Measurements from ENCODE around the gene OR2G2. TPM values are rescaled to one million over a fixed set of nuclear protein-coding genes. Genes with fewer than 3 reads are reported as not detected.

OR2G2 gene
- polyA plus RNA-seq, 3 donors = not detected

DNA sequence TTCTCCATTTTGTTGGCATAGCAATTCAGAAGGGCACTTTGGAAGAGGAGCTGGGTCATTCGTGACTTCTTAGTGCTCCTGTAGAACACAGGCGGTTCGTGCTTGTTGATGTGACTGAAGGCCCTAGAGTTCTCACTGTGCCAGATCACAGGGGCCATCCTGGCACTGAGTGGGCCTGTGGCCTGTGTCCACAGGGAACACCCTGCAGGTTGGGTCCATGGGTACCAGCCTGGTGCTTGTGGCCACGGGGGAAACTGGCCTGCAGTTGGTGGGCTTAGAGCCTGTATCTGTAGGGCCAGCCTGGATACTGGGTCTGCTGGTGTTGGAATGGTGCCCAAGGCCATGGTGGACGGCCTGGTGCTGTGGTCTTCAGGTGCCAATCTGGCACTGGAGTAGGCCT is 26.5 kb downstream of the OR2G2 start:
- no peaks in the 10 kb centered on the region for H3K4me1 Mint-ChIP-seq
- Histone ChIP-seq H3K4me3 (replicated peaks in 1 of 3; ENCODE audit: low read depth in 2 of 3, low read length in 3 of 3) (no peak overlapping the region), H2AFZ (ENCODE audit: insufficient read depth, low read depth, low read length, poor library complexity, severe bottlenecking) (no peak overlapping the region), H3K4me1 (ENCODE audit: control insufficient read depth in 1 of 2, insufficient read depth in 2 of 2, low read length in 2 of 2) (no peaks in the 10 kb centered on the region), H4K20me1 (ENCODE audit: insufficient read depth, low read length) (no peaks in the 10 kb centered on the region), H3K9ac (ENCODE audit: insufficient read depth, low read length, poor library complexity, severe bottlenecking) (no peak overlapping the region), H3K9me3 (replicated peaks in 1 of 2; ENCODE audit: control insufficient read depth in 1 of 2, insufficient read depth in 1 of 2, low read length in 2 of 2) (no peaks in the 10 kb centered on the region), H3K79me2 (ENCODE audit: insufficient read depth, low read length) (no peaks in the 10 kb centered on the region), H3K36me3 (replicated peaks in 1 of 2; ENCODE audit: control insufficient read depth in 1 of 2, insufficient read depth in 2 of 2, low read length in 2 of 2) (no peaks in the 10 kb centered on the region), H3K4me2 (replicated peaks; ENCODE audit: extremely low read depth, low read length, poor library complexity, severe bottlenecking) (no peak overlapping the region), H3K27ac (ENCODE audit: low read depth in 1 of 2, low read length in 2 of 2) (no peak overlapping the region), H3K27me3 (ENCODE audit: control insufficient read depth in 2 of 2, insufficient read depth in 2 of 2, low read length in 2 of 2) (no peaks in the 10 kb centered on the region)
- DNase-seq = no peak
- TF ChIP-seq, protein P1, sequence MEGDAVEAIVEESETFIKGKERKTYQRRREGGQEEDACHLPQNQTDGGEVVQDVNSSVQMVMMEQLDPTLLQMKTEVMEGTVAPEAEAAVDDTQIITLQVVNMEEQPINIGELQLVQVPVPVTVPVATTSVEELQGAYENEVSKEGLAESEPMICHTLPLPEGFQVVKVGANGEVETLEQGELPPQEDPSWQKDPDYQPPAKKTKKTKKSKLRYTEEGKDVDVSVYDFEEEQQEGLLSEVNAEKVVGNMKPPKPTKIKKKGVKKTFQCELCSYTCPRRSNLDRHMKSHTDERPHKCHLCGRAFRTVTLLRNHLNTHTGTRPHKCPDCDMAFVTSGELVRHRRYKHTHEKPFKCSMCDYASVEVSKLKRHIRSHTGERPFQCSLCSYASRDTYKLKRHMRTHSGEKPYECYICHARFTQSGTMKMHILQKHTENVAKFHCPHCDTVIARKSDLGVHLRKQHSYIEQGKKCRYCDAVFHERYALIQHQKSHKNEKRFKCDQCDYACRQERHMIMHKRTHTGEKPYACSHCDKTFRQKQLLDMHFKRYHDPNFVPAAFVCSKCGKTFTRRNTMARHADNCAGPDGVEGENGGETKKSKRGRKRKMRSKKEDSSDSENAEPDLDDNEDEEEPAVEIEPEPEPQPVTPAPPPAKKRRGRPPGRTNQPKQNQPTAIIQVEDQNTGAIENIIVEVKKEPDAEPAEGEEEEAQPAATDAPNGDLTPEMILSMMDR (IDR thresholded peaks at IDR 0.05) = no peak
- H3K9me3 Mint-ChIP-seq = peaks cover 0 to 4% (median under 1%) of the 10 kb centered on the region in 7 donors
- no peak overlapping the region for H3K4me3 Mint-ChIP-seq
- no peak overlapping the region for H3K27ac Mint-ChIP-seq
- intact Hi-C loops (cut with micrococcal nuclease) = no loop called here
- H3K36me3 Mint-ChIP-seq = no peaks in the 10 kb centered on the region
- H3K27me3 Mint-ChIP-seq (ENCODE audit: low read depth in 3 of 3) = peaks cover 0 to 3% (median 0%) of the 10 kb centered on the region in 3 donors
- 93% methylated on average over 5 of the region's 5 CpGs for WGBS (ENCODE audit: insufficient coverage)

DNA sequence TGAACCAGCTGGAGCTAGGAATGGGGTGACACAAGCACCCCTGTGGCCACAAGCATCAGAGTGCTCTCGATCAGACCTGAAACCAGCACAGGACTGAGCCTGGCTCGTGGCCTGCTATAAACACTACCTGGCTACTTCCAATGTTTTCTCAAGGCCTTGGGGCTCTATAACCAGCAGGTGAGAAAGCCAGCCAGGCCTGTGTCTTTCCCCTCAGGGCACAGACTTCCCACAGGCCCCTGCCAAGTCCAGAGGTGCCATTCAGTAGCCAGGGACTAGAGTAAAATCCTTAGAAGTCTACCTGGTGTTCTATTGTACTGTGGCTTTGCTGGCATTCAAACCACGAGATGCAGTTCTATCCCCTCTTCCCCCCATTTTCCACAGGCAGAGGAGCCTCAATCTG is 39.8 kb downstream of the OR2G2 start:
- Histone ChIP-seq H3K79me2 (ENCODE audit: insufficient read depth, low read length) (no peaks in the 10 kb centered on the region), H3K9me3 (replicated peaks in 1 of 2; ENCODE audit: control insufficient read depth in 1 of 2, insufficient read depth in 1 of 2, low read length in 2 of 2) (no peaks in the 10 kb centered on the region), H3K27ac (ENCODE audit: low read depth in 1 of 2, low read length in 2 of 2) (no peak overlapping the region), H3K4me3 (replicated peaks in 1 of 3; ENCODE audit: low read depth in 2 of 3, low read length in 3 of 3) (no peak overlapping the region), H3K4me2 (replicated peaks; ENCODE audit: extremely low read depth, low read length, poor library complexity, severe bottlenecking) (no peak overlapping the region), H3K9ac (ENCODE audit: insufficient read depth, low read length, poor library complexity, severe bottlenecking) (no peak overlapping the region), H4K20me1 (ENCODE audit: insufficient read depth, low read length) (no peaks in the 10 kb centered on the region), H3K27me3 (ENCODE audit: control insufficient read depth in 2 of 2, insufficient read depth in 2 of 2, low read length in 2 of 2) (no peaks in the 10 kb centered on the region), H3K4me1 (ENCODE audit: control insufficient read depth in 1 of 2, insufficient read depth in 2 of 2, low read length in 2 of 2) (no peaks in the 10 kb centered on the region), H3K36me3 (replicated peaks in 1 of 2; ENCODE audit: control insufficient read depth in 1 of 2, insufficient read depth in 2 of 2, low read length in 2 of 2) (no peaks in the 10 kb centered on the region), H2AFZ (ENCODE audit: insufficient read depth, low read depth, low read length, poor library complexity, severe bottlenecking) (no peak overlapping the region)
- WGBS (ENCODE audit: insufficient coverage) = 44% methylated on average over 2 of the region's 3 CpGs
- TF ChIP-seq, protein P1 (IDR thresholded peaks at IDR 0.05) = no peak
- no peak overlapping the region for H3K27ac Mint-ChIP-seq
- H3K27me3 Mint-ChIP-seq (ENCODE audit: low read depth in 3 of 3) = peaks cover 0 to 3% (median 2%) of the 10 kb centered on the region in 3 donors
- DNase-seq = no peak
- H3K36me3 Mint-ChIP-seq = no peaks in the 10 kb centered on the region
- H3K4me1 Mint-ChIP-seq = no peaks in the 10 kb centered on the region
- no peak overlapping the region for H3K4me3 Mint-ChIP-seq
- H3K9me3 Mint-ChIP-seq = peaks cover 3 to 16% (median 13%) of the 10 kb centered on the region in 7 donors
- intact Hi-C loops (cut with micrococcal nuclease) = no loop called here

Measured in CD14-positive monocyte (primary cell).